IMR-90 (cell line): ENCODE data around the gene EFEMP2. TPM values are rescaled to one million over a fixed set of nuclear protein-coding genes. Genes with fewer than 3 reads are reported as not detected.

Experiments used
- ATAC-seq: fragments of 200-7000 bp; cut with Tn5 transposase; 2 replicates; pipeline ENCODE4 v1.9.1; 2020; ENCODE audit warnings: low read depth, mild to moderate bottlenecking, moderate library complexity
- BruUV-seq: library from RNA; stranded (reverse); fragments of 400-500 nt; replicated peaks from 2 replicates; lab custom pipeline; 2021; lab: Mats Ljungman, UMichigan
- CTCF ChIA-PET: fragments of 300-600 bp; formaldehyde crosslinking; extraction: SDS; loops from one replicate; lab custom pipeline; 2021; ENCODE audit warnings: antibody characterized with exemption; lab: Yijun Ruan, JAX
- POLR2A ChIA-PET: fragments of 300-600 bp; sonication (Branson Sonifier 250); formaldehyde crosslinking; loops from one replicate; lab custom pipeline; 2022; ENCODE audit warnings: antibody characterized with exemption; ENCODE audit not compliant: unreplicated experiment; lab: Charles Lee
- DNase-seq: peaks from one replicate; pipeline ENCODE4 v3.0.0; 2013
- H2AFZ ChIP-seq: replicated peaks from 2 replicates; pipeline ENCODE3; 2013; ENCODE audit warnings: low read length, mild to moderate bottlenecking; ENCODE audit not compliant: poor library complexity
- H2AK5ac ChIP-seq: 2 replicates; pipeline ENCODE4 v1.6.1; 2013; ENCODE audit warnings: low read depth, low read length, inconsistent platforms
- H2AK9ac ChIP-seq: replicated peaks from 2 replicates; pipeline ENCODE3; 2013; ENCODE audit warnings: mild to moderate bottlenecking, low read depth, low read length, moderate library complexity; ENCODE audit not compliant: poor library complexity
- H2BK120ac ChIP-seq: 2 replicates; pipeline ENCODE4 v1.6.1; 2013; ENCODE audit warnings: low read depth, low read length, inconsistent platforms
- H2BK15ac ChIP-seq: 3 replicates; pipeline ENCODE4 v1.6.1; 2013; ENCODE audit warnings: low read depth, low read length, inconsistent platforms
- H2BK20ac ChIP-seq: 2 replicates; pipeline ENCODE4 v1.6.1; 2013; ENCODE audit warnings: low read depth, mild to moderate bottlenecking, inconsistent platforms, low read length, moderate library complexity
- H2BK5ac ChIP-seq: 2 replicates; pipeline ENCODE4 v1.6.1; 2013; ENCODE audit warnings: mild to moderate bottlenecking, low read depth, low read length, inconsistent platforms; ENCODE audit not compliant: poor library complexity, severe bottlenecking
- H3K14ac ChIP-seq: replicated peaks from 2 replicates; pipeline ENCODE4 v1.6.1; 2013; ENCODE audit warnings: low read depth, low read length, inconsistent platforms
- H3K18ac ChIP-seq: 2 replicates; pipeline ENCODE4 v1.6.1; 2013; ENCODE audit warnings: low read depth, low read length, control low read depth
- H3K23ac ChIP-seq: 2 replicates; pipeline ENCODE4 v1.6.1; 2013; ENCODE audit warnings: low read depth, low read length, inconsistent platforms
- H3K27ac ChIP-seq: 2 replicates; pipeline ENCODE4 v1.5.1; 2013; ENCODE audit warnings: mild to moderate bottlenecking, control low read depth, low read length; ENCODE audit not compliant: insufficient read depth
- H3K27me3 ChIP-seq: 2 replicates; pipeline ENCODE4 v1.6.1; 2013; ENCODE audit warnings: low read length; ENCODE audit not compliant: control insufficient read depth, insufficient read depth
- H3K36me3 ChIP-seq: 2 replicates; pipeline ENCODE4 v1.6.1; 2013; ENCODE audit warnings: low read length, mixed read lengths; ENCODE audit not compliant: control insufficient read depth, insufficient read depth
- H3K4ac ChIP-seq: 2 replicates; pipeline ENCODE4 v1.6.1; 2013; ENCODE audit warnings: low read depth, low read length, inconsistent platforms
- H3K4me1 ChIP-seq: 2 replicates; pipeline ENCODE4 v1.6.1; 2013; ENCODE audit warnings: low read length, mixed read lengths; ENCODE audit not compliant: control insufficient read depth, insufficient read depth
- H3K4me2 ChIP-seq: 2 replicates; pipeline ENCODE4 v1.6.1; 2013; ENCODE audit warnings: low read depth, mild to moderate bottlenecking, control low read depth, low read length, moderate library complexity
- H3K4me3 ChIP-seq: 2 replicates; pipeline ENCODE4 v1.5.1; 2013; ENCODE audit warnings: low read depth, mild to moderate bottlenecking, control low read depth, low read length, moderate library complexity; ENCODE audit not compliant: insufficient read depth
- H3K56ac ChIP-seq: 2 replicates; pipeline ENCODE4 v1.6.1; 2013; ENCODE audit warnings: low read length, inconsistent platforms; ENCODE audit not compliant: insufficient read depth; ENCODE audit errors: extremely low read depth
- H3K79me1 ChIP-seq, 2 experiments: 2 replicates each; pipeline ENCODE4 v1.6.1; 2013; ENCODE audit warnings: low read length in 2 of 2, inconsistent platforms in 1 of 2, low read depth in 1 of 2
- H3K9ac ChIP-seq: 2 replicates; pipeline ENCODE4 v1.6.1; 2013; ENCODE audit warnings: low read depth, low read length, control low read depth
- H3K9me1 ChIP-seq: 2 replicates; pipeline ENCODE4 v1.6.1; 2013; ENCODE audit warnings: low read length, inconsistent platforms; ENCODE audit not compliant: insufficient read depth
- H3K9me3 ChIP-seq: 2 replicates; pipeline ENCODE4 v1.6.1; 2013; ENCODE audit warnings: low read length; ENCODE audit not compliant: control insufficient read depth, insufficient read depth
- H4K20me1 ChIP-seq: 2 replicates; pipeline ENCODE4 v1.6.1; 2013; ENCODE audit warnings: low read length, inconsistent platforms; ENCODE audit not compliant: insufficient read depth
- H4K5ac ChIP-seq: 2 replicates; pipeline ENCODE4 v1.6.1; 2013; ENCODE audit warnings: mild to moderate bottlenecking, low read depth, low read length, control low read depth
- H4K8ac ChIP-seq, 2 experiments: 2 replicates each; pipeline ENCODE4 v1.6.1; 2013; ENCODE audit warnings: low read depth in 2 of 2, low read length in 2 of 2, control low read depth in 1 of 2, inconsistent platforms in 1 of 2
- H4K91ac ChIP-seq: 2 replicates; pipeline ENCODE4 v1.6.1; 2013; ENCODE audit warnings: low read depth, low read length, inconsistent platforms; ENCODE audit not compliant: insufficient read depth
- MAFK ChIP-seq: IDR thresholded peaks from 2 replicates; pipeline ENCODE4 v1.6.1; 2012; ENCODE audit warnings: low read depth, low read length, improper control_type of control experiment
- POLR2A ChIP-seq: IDR thresholded peaks from 2 replicates; pipeline ENCODE4 v1.6.1; 2012; ENCODE audit warnings: mild to moderate bottlenecking, low read depth, low read length
- WGBS, 2 experiments: methylation state at CpG; one replicate each; pipeline versions ENCODE4 v1.1.5 to v1.1.7; 2013; ENCODE audit warnings: missing lambda C conversion rate in 2 of 2; ENCODE audit not compliant: insufficient read length in 1 of 2; ENCODE audit errors: extremely low coverage in 2 of 2; 5-methylcytosine and 5-hydroxymethylcytosine counted together
- dilution Hi-C: fragments of 300-500 bp; cut with HindIII; formaldehyde crosslinking; loops from one replicate; pipeline ENCODE4 v1.14.3; 2018; ENCODE audit warnings: low sequenced_read_pairs; ENCODE audit not compliant: unreplicated experiment
- in situ Hi-C: fragments of 300-500 bp; cut with MboI; formaldehyde crosslinking; loops from 3 replicates; pipeline ENCODE4 v1.14.3; 2019; ENCODE audit warnings: low sequenced_read_pairs, inconsistent platforms, mixed read lengths
- intact Hi-C: fragments of 100-400 bp; cut with micrococcal nuclease; formaldehyde crosslinking; loops from 2 replicates; pipeline ENCODE4 v1.10.0; 2022
- polyA plus RNA-seq, 3 experiments: library from polyadenylated mRNA; depleted of rRNA; stranded (reverse); fragments of >200 nt; gene quantifications; 2 replicates each; pipeline ENCODE4 v1.2.3, GENCODE V29; 2012; ENCODE audit warnings: low replicate concordance in 1 of 3
- total RNA-seq: library from RNA; depleted of rRNA; stranded (reverse); fragments of >200 nt; gene quantifications from 2 replicates; pipeline ENCODE4 v1.2.3, GENCODE V29; 2012

EFEMP2 gene
- total and polyA plus RNA-seq, 2 of the 4 experiments (the other 2 are of a cell fraction): 62.7 to 431 TPM

DNA sequence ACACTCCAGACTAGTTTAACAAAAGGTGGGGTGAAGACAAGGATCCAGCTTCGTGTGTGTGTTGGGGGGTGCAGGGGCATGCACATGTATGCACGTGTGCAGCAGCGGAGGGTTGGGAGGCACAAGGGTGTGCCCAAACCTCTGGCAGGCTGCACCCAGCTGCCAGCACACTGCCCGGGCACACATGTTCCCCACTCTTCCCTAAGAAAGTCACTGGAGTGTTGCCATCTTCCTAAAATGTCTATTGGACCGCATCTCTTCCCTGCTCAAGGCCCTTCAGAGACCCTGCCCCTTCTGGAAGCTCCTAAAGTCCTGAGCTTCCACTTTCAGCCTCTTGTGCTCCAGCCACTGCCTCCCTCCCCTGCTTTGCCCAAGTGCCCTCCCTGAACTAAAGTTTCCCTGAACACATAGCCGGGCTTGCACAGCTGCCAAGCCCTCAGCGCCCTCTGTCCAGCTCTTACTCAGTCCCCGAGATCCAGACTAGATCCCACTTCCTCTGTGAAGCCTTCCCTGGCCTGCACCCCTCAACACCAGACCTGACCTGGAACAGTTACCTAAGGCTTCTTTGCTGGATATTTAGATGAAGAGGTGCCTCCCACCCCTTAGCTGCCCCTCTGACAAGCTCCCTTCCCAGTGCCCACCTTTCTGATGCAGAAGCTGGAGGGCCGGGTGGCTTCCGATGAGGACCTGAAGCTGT, 20.6 kb downstream of the EFEMP2 start:
- Histone ChIP-seq H3K4me2 (no peak overlapping the region), H2AFZ (peak overlapping the region; percentile 28), H3K4me1 (peaks cover 4% of the 10 kb centered on the region), H2BK120ac (no peak overlapping the region), H3K18ac (no peak overlapping the region), H2BK15ac (no peak overlapping the region), H4K20me1 (peaks cover 70% of the 10 kb centered on the region), H3K14ac (no peak overlapping the region), H2AK5ac (no peak overlapping the region), H3K56ac (no peak overlapping the region), H3K9ac (no peak overlapping the region), H4K5ac (no peak overlapping the region), H4K8ac (no peak overlapping the region), H2AK9ac (peak overlapping the region; percentile 7), H3K9me1 (peaks cover 29% of the 10 kb centered on the region), H2BK20ac (no peak overlapping the region), H3K27ac (no peak overlapping the region), H3K9me3 (no peaks in the 10 kb centered on the region), H2BK5ac (no peak overlapping the region), H4K91ac (no peak overlapping the region), H3K4me3 (no peak overlapping the region), H3K27me3 (no peaks in the 10 kb centered on the region), H3K79me1 (peaks cover 20 to 55% of the 10 kb centered on the region in 2 experiments), H3K36me3 (peaks cover 59% of the 10 kb centered on the region), H3K23ac (no peak overlapping the region), H3K4ac (no peak overlapping the region)
- no TSS peak for BruUV-seq
- 89% methylated on average over 3 of the region's 10 CpGs; no CpG with 5 or more reads in 1 of the 2 experiments for whole genome bisulfite sequencing, 2 experiments
- in situ Hi-C loops: no loop called here
- ATAC-seq: peak; percentile 1; the same call in 1 of the 2 replicates
- no peak for DNase-seq
- dilution Hi-C loops: no loop called here
- POLR2A ChIA-PET: interaction anchor here (0.5 to 1.0 kb wide), 2 partner anchors 139 to 327 kb away, joined by 3 to 4 read pairs; partner anchors contain the start of gene SCYL1
- intact Hi-C loops: no loop called here
- TF ChIP-seq MAFK (no peak), POLR2A (0 out of 2 replicates have a peak, but pooled peaks have one; percentile 5)
- CTCF ChIA-PET: interaction anchor here (0.7 to 1.1 kb wide), 2 partner anchors 15 to 34 kb away, joined by 3 read pairs; no protein-coding TSS in a partner anchor
